Uterus (tissue), 2 donors: ENCODE data around the gene LOXL3.

Source experiments
- POLR2A ChIP-seq, 2 donors: fragments of 450-650 bp; IDR thresholded peaks; one replicate each; pipeline ENCODE4 v1.6.1; 2016; ENCODE audit warnings: antibody characterized with exemption in 2 of 2, mild to moderate bottlenecking in 1 of 2, moderate library complexity in 1 of 2
- TF ChIP-seq, protein P1 (sequence below), 4 experiments: fragments of 200-600 bp in 2 of 4; fragments of 450-650 bp in 2 of 4; sonication (generic) in 2 of 4; IDR thresholded peaks; one replicate each; pipeline ENCODE4 v1.5.1; 2016 to 2019; ENCODE audit warnings: antibody characterized with exemption in 4 of 4, mild to moderate bottlenecking in 2 of 4, moderate library complexity in 1 of 4

DNA sequence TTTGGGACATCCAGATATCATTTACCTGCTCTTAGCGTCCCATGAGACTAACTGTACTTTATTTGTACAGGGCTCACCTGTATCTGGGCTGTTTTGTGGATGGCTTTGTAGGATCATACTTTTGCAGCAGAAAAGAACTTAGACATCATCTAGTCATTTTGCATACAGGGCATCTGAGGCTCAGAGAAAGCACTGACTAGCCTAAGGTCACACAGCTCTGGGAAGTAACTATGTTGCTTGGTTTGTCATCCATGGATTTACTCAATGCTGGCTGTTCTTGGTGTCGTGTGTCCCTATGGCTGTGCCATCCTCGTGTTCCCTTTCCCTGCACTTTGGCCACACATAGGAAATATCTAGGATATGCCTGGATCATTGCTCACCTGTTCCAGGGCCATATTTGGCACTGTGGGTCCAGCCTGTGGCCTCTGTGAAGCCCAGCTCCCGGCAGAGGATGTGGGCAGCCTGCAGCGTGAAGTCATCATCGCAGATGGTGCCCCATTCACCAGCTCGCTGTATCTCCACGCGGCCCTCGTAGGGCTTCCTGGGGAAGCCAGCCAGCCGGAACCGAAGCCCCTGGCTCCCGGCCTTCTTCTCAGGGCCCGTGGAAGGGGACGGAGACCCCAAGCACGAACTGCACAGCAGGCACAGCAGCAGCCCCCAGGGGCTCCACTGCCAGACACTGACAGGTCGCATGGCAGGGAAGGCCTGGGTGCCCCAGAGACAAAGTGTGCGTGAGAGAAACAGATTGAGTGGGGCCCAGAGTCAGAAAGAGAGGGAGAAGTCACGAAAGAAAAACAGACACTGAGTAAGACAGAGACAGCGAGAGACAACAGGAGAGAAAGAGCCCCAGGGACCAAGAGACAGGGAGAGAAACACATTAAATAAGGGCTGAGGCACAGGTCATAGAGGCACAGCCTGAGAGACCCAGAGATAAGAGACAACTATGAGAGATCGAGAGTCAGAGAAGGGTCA is 1.5 kb downstream of the LOXL3 start:
- TF ChIP-seq, protein P1, sequence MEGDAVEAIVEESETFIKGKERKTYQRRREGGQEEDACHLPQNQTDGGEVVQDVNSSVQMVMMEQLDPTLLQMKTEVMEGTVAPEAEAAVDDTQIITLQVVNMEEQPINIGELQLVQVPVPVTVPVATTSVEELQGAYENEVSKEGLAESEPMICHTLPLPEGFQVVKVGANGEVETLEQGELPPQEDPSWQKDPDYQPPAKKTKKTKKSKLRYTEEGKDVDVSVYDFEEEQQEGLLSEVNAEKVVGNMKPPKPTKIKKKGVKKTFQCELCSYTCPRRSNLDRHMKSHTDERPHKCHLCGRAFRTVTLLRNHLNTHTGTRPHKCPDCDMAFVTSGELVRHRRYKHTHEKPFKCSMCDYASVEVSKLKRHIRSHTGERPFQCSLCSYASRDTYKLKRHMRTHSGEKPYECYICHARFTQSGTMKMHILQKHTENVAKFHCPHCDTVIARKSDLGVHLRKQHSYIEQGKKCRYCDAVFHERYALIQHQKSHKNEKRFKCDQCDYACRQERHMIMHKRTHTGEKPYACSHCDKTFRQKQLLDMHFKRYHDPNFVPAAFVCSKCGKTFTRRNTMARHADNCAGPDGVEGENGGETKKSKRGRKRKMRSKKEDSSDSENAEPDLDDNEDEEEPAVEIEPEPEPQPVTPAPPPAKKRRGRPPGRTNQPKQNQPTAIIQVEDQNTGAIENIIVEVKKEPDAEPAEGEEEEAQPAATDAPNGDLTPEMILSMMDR (IDR thresholded peaks at IDR 0.05), result no peak
- TF ChIP-seq POLR2A (IDR thresholded peaks at IDR 0.05), result no peak
